HG02610 (cell line): Measurements from ENCODE around the gene INSR.
"Not testable (repeated sequence)": the region's sequence is repeated elsewhere in the genome, so short reads cannot be mapped to it uniquely, and the experiment has no call there.

Experiments used
- ATAC-seq: cut with Tn5 transposase; IDR thresholded peaks from one replicate; pipeline ENCODE4 v1.9.1; 2021; ENCODE audit warnings: mild to moderate bottlenecking, moderate library complexity; ENCODE audit not compliant: unreplicated experiment

The INSR gene

GRCh38 chr19:7104747-7105447 is 189.3 kb downstream of the INSR start:
- ATAC-seq = no peak

GRCh38 chr19:7101498-7102253 is 192.5 kb downstream of the INSR start:
- no peak for ATAC-seq

GRCh38 chr19:7099597-7099921 is 194.7 kb downstream of the INSR start:
- ATAC-seq = no peak

GRCh38 chr19:7098701-7099596 is 195.3 kb downstream of the INSR start:
- ATAC-seq = peak; percentile 80

GRCh38 chr19:7098096-7098495 is 196.1 kb downstream of the INSR start:
- ATAC-seq = no peak

- ATAC-seq = no peak
These were observed 205.2 kb downstream of the INSR start for GRCh38 chr19:7088999-7089398.

GRCh38 chr19:7083076-7083956 is 210.9 kb downstream of the INSR start:
- ATAC-seq = no peak

- no peak for ATAC-seq
These were observed 216.2 kb downstream of the INSR start for GRCh38 chr19:7078008-7078407.

- no peak for ATAC-seq
These were observed 218.1 kb downstream of the INSR start for GRCh38 chr19:7076151-7076550.

GRCh38 chr19:7074705-7075282 is 219.4 kb downstream of the INSR start:
- no peak for ATAC-seq

GRCh38 chr19:7072541-7072940 is 221.7 kb downstream of the INSR start:
- ATAC-seq = no peak

- ATAC-seq = peak; percentile 20
These were observed 224.3 kb downstream of the INSR start for GRCh38 chr19:7069904-7070226.

- peak; percentile 92 for ATAC-seq
These were observed 224.9 kb downstream of the INSR start, which contains the start of gene ZNF557 for GRCh38 chr19:7069042-7069903. Gene ZNF557, plus strand, starts transcription at chr19:7069703. Its CDS starts 5,372 bp downstream, at chr19:7075075.

- no peak for ATAC-seq
These were observed 225.6 kb downstream of the INSR start for GRCh38 chr19:7068599-7068998.

- no peak for ATAC-seq
These were observed 226.5 kb downstream of the INSR start for GRCh38 chr19:7067716-7068115.

- not testable (repeated sequence) for ATAC-seq
These were observed 227.1 kb downstream of the INSR start for GRCh38 chr19:7067122-7067521.

- no peak for ATAC-seq
These were observed 230.3 kb downstream of the INSR start for GRCh38 chr19:7063764-7064418.

- ATAC-seq = no peak
These were observed 230.9 kb downstream of the INSR start for GRCh38 chr19:7063339-7063738.
